Upper lobe of left lung (tissue), 6 donors: ENCODE measurements around the gene TCEANC2. TPM values are rescaled to one million over a fixed set of nuclear protein-coding genes. Genes with fewer than 3 reads are reported as not detected.
"Not testable (repeated sequence)": the region's sequence is repeated elsewhere in the genome, so short reads cannot be mapped to it uniquely, and the experiment has no call there.

Experiments
- ATAC-seq, 2 donors: fragments of 200-7000 bp; cut with Tn5 transposase; one replicate each; pipeline ENCODE4 v1.9.1; 2022; ENCODE audit warnings: mild to moderate bottlenecking in 2 of 2, moderate library complexity in 2 of 2; ENCODE audit not compliant: low FRiP score in 2 of 2
- DNase-seq, 2 donors: peaks; one replicate each; pipeline ENCODE4 v3.0.0-alpha.2; 2019 to 2020
- H3K27ac ChIP-seq, 4 donors: fragments of 200-600 bp; sonication (generic); one replicate each; pipeline ENCODE4 v1.5.1; 2016 to 2019
- H3K27me3 ChIP-seq, 4 donors: fragments of 200-600 bp; sonication (generic); one replicate each; pipeline ENCODE4 v1.5.1; 2017 to 2019
- H3K36me3 ChIP-seq, 4 donors: fragments of 200-600 bp; sonication (generic); one replicate each; pipeline ENCODE4 v1.5.1; 2016 to 2019
- H3K4me1 ChIP-seq, 4 donors: fragments of 200-600 bp; sonication (generic); one replicate each; pipeline ENCODE4 v1.5.1; 2018 to 2019
- H3K4me3 ChIP-seq, 4 donors: fragments of 200-600 bp; sonication (generic); one replicate each; pipeline ENCODE4 v1.5.1; 2017 to 2019; ENCODE audit warnings: mild to moderate bottlenecking in 2 of 4, moderate library complexity in 1 of 4
- H3K9me3 ChIP-seq, 4 donors: fragments of 200-600 bp; sonication (generic); one replicate each; pipeline ENCODE4 v1.5.1; 2018 to 2019
- CTCF ChIP-seq, 6 experiments: fragments of 450-650 bp in 4 of 6; fragments of 200-600 bp in 2 of 6; sonication (generic) in 2 of 6; IDR thresholded peaks; one replicate each; pipeline ENCODE4 v1.5.1; 2016 to 2019; ENCODE audit warnings: antibody characterized with exemption in 6 of 6
- EP300 ChIP-seq, 4 donors: sonication (generic); formaldehyde crosslinking; IDR thresholded peaks; one replicate each; pipeline ENCODE4 v1.5.1; 2017; ENCODE audit warnings: antibody characterized with exemption in 4 of 4, control low read depth in 2 of 4
- POLR2A ChIP-seq, 4 donors: fragments of 450-650 bp; IDR thresholded peaks; one replicate each; pipeline ENCODE4 v1.5.1; 2016 to 2017; ENCODE audit warnings: antibody characterized with exemption in 4 of 4, mild to moderate bottlenecking in 2 of 4
- POLR2AphosphoS5 ChIP-seq, 2 donors: sonication (generic); formaldehyde crosslinking; IDR thresholded peaks; one replicate each; pipeline ENCODE4 v1.5.1; 2017; ENCODE audit warnings: antibody characterized with exemption in 2 of 2
- WGBS, 2 donors: methylation state at CpG; one replicate each; pipeline ENCODE4 v1.1.5; 2017 to 2018; 5-methylcytosine and 5-hydroxymethylcytosine counted together
- total RNA-seq, 6 donors: library from RNA; depleted of rRNA in 4 of 6; stranded (reverse); fragments of >200 nt in 4 of 6; gene quantifications; one replicate each; pipeline versions ENCODE4 v1.1.0 to v1.2.1, GENCODE V29; 2016 to 2021
- donor health status: DM: no; HTN: no; CAD: no; lungs with moderate emphysema.
- donor health status: DM: no; HTN: yes; CAD: no; lungs with severe emphysema.

Gene TCEANC2
- total RNA-seq, 6 donors from 2014 or later, result 2.0 to 11.5 (median 4.6) TPM

- H3K36me3 ChIP-seq, result peaks cover 24 to 41% (median 26%) of the 10 kb centered on the region in 4 donors
- H3K4me1 ChIP-seq, result peaks cover 30 to 40% (median 31%) of the 10 kb centered on the region in 4 donors
- ATAC-seq (no peak), DNase-seq (no peak)
- TF ChIP-seq POLR2AphosphoS5 (IDR thresholded peaks at IDR 0.05) (no peak), EP300 (IDR thresholded peaks at IDR 0.05) (no peak), POLR2A (IDR thresholded peaks at IDR 0.05) (no peak), CTCF (IDR thresholded peaks at IDR 0.05) (no peak)
- no peaks in the 10 kb centered on the region for H3K9me3 ChIP-seq
- H3K27ac ChIP-seq, result no peak overlapping the region
- H3K27me3 ChIP-seq, result no peaks in the 10 kb centered on the region
- H3K4me3 ChIP-seq, result no peak overlapping the region
- whole genome bisulfite sequencing, 2 donors, result 89 to 91% methylated on average over 2 of the region's 2 CpGs
These were observed 7.9 kb upstream of the TCEANC2 start for GRCh38 chr1:54045496-54045895.

GRCh38 chr1:54046671-54047383 lies 6.6 kb upstream of the TCEANC2 start:
- TF ChIP-seq EP300 (IDR thresholded peaks at IDR 0.05) (no peak), POLR2A (IDR thresholded peaks at IDR 0.05) (no peak), CTCF (IDR thresholded peaks at IDR 0.05) (no peak), POLR2AphosphoS5 (IDR thresholded peaks at IDR 0.05) (no peak)
- peaks cover 11 to 28% (median 13%) of the 10 kb centered on the region in 4 donors for H3K36me3 ChIP-seq
- no peak overlapping the region for H3K4me3 ChIP-seq
- H3K27ac ChIP-seq, result no peak overlapping the region
- DNase-seq (no peak), ATAC-seq (no peak)
- H3K27me3 ChIP-seq, result no peaks in the 10 kb centered on the region
- no peaks in the 10 kb centered on the region for H3K9me3 ChIP-seq
- 75 to 79% methylated on average over 7 of the region's 7 CpGs for WGBS, 2 donors
- H3K4me1 ChIP-seq, result peaks cover 42 to 53% (median 44%) of the 10 kb centered on the region in 4 donors

GRCh38 chr1:54047384-54048305 lies 5.8 kb upstream of the TCEANC2 start:
- Histone ChIP-seq H3K27me3 (no peaks in the 10 kb centered on the region), H3K4me1 (peaks cover 43 to 57% (median 49%) of the 10 kb centered on the region in 4 donors), H3K9me3 (no peaks in the 10 kb centered on the region), H3K4me3 (no peak overlapping the region), H3K27ac (no peak overlapping the region), H3K36me3 (peaks cover 4 to 20% (median 6%) of the 10 kb centered on the region in 4 donors)
- ATAC-seq, result no peak
- DNase-seq, result no peak
- 72 to 75% methylated on average over 5 of the region's 5 CpGs for WGBS, 2 donors
- TF ChIP-seq POLR2AphosphoS5 (IDR thresholded peaks at IDR 0.05) (no peak), CTCF (IDR thresholded peaks at IDR 0.05) (no peak), EP300 (IDR thresholded peaks at IDR 0.05) (no peak)

- H3K27me3 ChIP-seq, ATAC-seq, H3K27ac ChIP-seq, H3K36me3 ChIP-seq, H3K9me3 ChIP-seq, H3K4me3 ChIP-seq: not testable (repeated sequence)
- H3K4me1 ChIP-seq, result peaks cover 52 to 72% (median 59%) of the 10 kb centered on the region in 4 donors
- WGBS, 2 donors, result 96 to 98% methylated on average over 12 of the region's 12 CpGs
- peak in 1 of 2 donors; percentile 47 for DNase-seq
These were observed 3.0 kb upstream of the TCEANC2 start for GRCh38 chr1:54050435-54050834.

- TF ChIP-seq POLR2A (IDR thresholded peaks at IDR 0.05) (no peak), POLR2AphosphoS5 (IDR thresholded peaks at IDR 0.05) (no peak), EP300 (IDR thresholded peaks at IDR 0.05) (no peak), CTCF (IDR thresholded peaks at IDR 0.05) (no peak)
- H3K27ac ChIP-seq, result peak overlapping the region; percentile 96 to 99 (median 98)
- H3K4me1 ChIP-seq, result peaks cover 51 to 70% (median 53%) of the 10 kb centered on the region in 4 donors
- no peaks in the 10 kb centered on the region for H3K27me3 ChIP-seq
- ATAC-seq (no peak), DNase-seq (no peak)
- no peaks in the 10 kb centered on the region for H3K9me3 ChIP-seq
- WGBS, 2 donors, result 4 to 8% methylated on average over 8 of the region's 8 CpGs
- H3K4me3 ChIP-seq, result peak overlapping the region; percentile 67 to 95 (median 90)
- no peaks in the 10 kb centered on the region for H3K36me3 ChIP-seq
These were observed 1.4 kb upstream of the TCEANC2 start for GRCh38 chr1:54051933-54052430.
